Osteoblast (primary cell): Measurements from ENCODE around the gene BDKRB2. TPM values are rescaled to one million over a fixed set of nuclear protein-coding genes. Genes with fewer than 3 reads are reported as not detected.

Experiments used
- DNase-seq: peaks from one replicate; pipeline ENCODE4 v3.0.0; 2011; ENCODE audit warnings: low spot score, mixed read lengths; ENCODE audit not compliant: insufficient read length; ENCODE audit errors: missing footprints
- H2AFZ ChIP-seq: 2 replicates; pipeline ENCODE4 v1.6.0; 2011; ENCODE audit warnings: mild to moderate bottlenecking, low read length
- H3K27ac ChIP-seq: 2 replicates; pipeline ENCODE4 v1.5.1; 2011; ENCODE audit warnings: mild to moderate bottlenecking, low read depth, low read length, moderate library complexity
- H3K27me3 ChIP-seq: 2 replicates; pipeline ENCODE4 v1.6.0; 2012; ENCODE audit warnings: mild to moderate bottlenecking, control low read depth, inconsistent platforms, low read length, moderate library complexity; ENCODE audit not compliant: insufficient read depth
- H3K36me3 ChIP-seq: 2 replicates; pipeline ENCODE4 v1.5.1; 2011; ENCODE audit warnings: mild to moderate bottlenecking, low read length, control low read depth, moderate library complexity; ENCODE audit not compliant: insufficient read depth
- H3K4me1 ChIP-seq: 2 replicates; pipeline ENCODE4 v1.5.1; 2011; ENCODE audit warnings: mild to moderate bottlenecking, low read length, control low read depth, moderate library complexity; ENCODE audit not compliant: insufficient read depth
- H3K4me2 ChIP-seq: 2 replicates; pipeline ENCODE4 v1.6.0; 2011; ENCODE audit warnings: mild to moderate bottlenecking, low read length; ENCODE audit not compliant: insufficient read depth
- H3K4me3 ChIP-seq: fragments of 200-600 bp; sonication (generic); 3 replicates; pipeline ENCODE4 v1.5.1; 2012; ENCODE audit warnings: mild to moderate bottlenecking, low read length, inconsistent platforms; ENCODE audit not compliant: insufficient read depth
- H3K79me2 ChIP-seq: 2 replicates; pipeline ENCODE4 v1.6.0; 2012; ENCODE audit warnings: mild to moderate bottlenecking, low read length, control low read depth, inconsistent platforms; ENCODE audit not compliant: insufficient read depth
- H3K9me3 ChIP-seq: 2 replicates; pipeline ENCODE4 v1.5.1; 2011; ENCODE audit warnings: low read depth, low read length, control low read depth
- H4K20me1 ChIP-seq: 2 replicates; pipeline ENCODE4 v1.6.0; 2012; ENCODE audit warnings: mild to moderate bottlenecking, low read length, control low read depth; ENCODE audit not compliant: insufficient read depth
- small RNA-seq: library from RNA; depleted of rRNA; stranded (forward); fragments of <200 nt; gene quantifications from one replicate; pipeline ENCODE3, GENCODE V24; 2012
- total RNA-seq: library from RNA; depleted of rRNA; stranded (reverse); fragments of >200 nt; gene quantifications from 2 replicates; pipeline ENCODE4 v1.2.3, GENCODE V29; 2012
- TF ChIP-seq, protein P1 (sequence below): IDR thresholded peaks from 2 replicates; pipeline ENCODE4 v1.5.1; 2011; ENCODE audit warnings: mild to moderate bottlenecking, low read depth, low read length, moderate library complexity; ENCODE audit errors: extremely low read depth

BDKRB2 gene
- total RNA-seq, 1 donor, result 7.6 TPM

DNA sequence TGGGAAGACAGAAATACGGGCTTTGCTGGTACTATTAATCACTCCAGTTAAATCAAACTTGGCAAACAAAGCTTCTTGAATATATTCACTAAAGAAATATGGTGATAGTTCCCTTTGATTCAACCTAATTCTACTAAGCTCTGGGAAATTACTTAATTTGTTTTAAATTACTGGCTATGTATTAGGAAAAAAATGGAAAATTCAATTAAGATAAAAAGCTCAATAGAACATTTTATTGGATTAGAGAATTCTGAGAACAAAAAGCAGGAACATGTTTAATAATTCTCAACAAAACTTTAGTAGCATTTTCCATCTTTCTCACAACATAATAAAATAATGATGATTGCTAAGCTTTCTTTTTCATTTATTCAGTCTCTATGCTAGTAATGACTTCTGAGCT, 81.6 kb downstream of the BDKRB2 start:
- H3K4me1 ChIP-seq, result no peaks in the 10 kb centered on the region
- H3K4me2 ChIP-seq, result no peak overlapping the region
- TF ChIP-seq, protein P1, sequence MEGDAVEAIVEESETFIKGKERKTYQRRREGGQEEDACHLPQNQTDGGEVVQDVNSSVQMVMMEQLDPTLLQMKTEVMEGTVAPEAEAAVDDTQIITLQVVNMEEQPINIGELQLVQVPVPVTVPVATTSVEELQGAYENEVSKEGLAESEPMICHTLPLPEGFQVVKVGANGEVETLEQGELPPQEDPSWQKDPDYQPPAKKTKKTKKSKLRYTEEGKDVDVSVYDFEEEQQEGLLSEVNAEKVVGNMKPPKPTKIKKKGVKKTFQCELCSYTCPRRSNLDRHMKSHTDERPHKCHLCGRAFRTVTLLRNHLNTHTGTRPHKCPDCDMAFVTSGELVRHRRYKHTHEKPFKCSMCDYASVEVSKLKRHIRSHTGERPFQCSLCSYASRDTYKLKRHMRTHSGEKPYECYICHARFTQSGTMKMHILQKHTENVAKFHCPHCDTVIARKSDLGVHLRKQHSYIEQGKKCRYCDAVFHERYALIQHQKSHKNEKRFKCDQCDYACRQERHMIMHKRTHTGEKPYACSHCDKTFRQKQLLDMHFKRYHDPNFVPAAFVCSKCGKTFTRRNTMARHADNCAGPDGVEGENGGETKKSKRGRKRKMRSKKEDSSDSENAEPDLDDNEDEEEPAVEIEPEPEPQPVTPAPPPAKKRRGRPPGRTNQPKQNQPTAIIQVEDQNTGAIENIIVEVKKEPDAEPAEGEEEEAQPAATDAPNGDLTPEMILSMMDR, result no peak
- H3K27ac ChIP-seq, result no peak overlapping the region
- no peak overlapping the region for H3K4me3 ChIP-seq
- no peaks in the 10 kb centered on the region for H3K9me3 ChIP-seq
- H3K27me3 ChIP-seq, result no peaks in the 10 kb centered on the region
- no peaks in the 10 kb centered on the region for H4K20me1 ChIP-seq
- no peaks in the 10 kb centered on the region for H3K79me2 ChIP-seq
- peaks cover 34% of the 10 kb centered on the region for H3K36me3 ChIP-seq
- H2AFZ ChIP-seq, result no peak overlapping the region
- DNase-seq, result no peak

DNA sequence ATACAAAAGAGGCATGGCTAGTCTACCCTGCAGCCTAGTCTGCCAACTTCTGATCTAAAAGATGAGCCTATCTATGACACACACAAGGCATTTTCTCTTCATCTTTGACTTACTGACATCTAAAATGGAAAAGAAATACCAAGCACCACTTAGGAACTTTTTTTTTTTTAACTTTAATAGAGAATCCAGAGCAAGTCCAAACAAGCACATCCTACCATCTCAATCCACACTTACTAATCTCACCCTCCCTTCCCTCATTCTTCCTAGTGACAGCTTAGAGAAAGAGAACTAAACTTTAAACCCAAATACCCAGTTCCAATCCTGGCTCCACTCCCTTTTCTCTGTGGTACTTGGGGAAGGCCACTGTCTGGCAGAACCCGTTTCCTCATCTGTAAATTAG, 83.2 kb downstream of the BDKRB2 start:
- Histone ChIP-seq H4K20me1 (no peaks in the 10 kb centered on the region), H3K27me3 (no peaks in the 10 kb centered on the region), H3K4me2 (no peak overlapping the region), H3K79me2 (no peaks in the 10 kb centered on the region), H3K9me3 (no peaks in the 10 kb centered on the region), H3K27ac (no peak overlapping the region), H3K36me3 (peaks cover 36% of the 10 kb centered on the region), H3K4me3 (no peak overlapping the region), H3K4me1 (no peaks in the 10 kb centered on the region), H2AFZ (no peak overlapping the region)
- TF ChIP-seq, protein P1, result no peak
- no peak for DNase-seq

Small RNAs within 50 kb of the gene (small RNA-seq; reads per million reads assigned to genes)
- gene CKS1BP1, result not detected

Other genes with a start within 250 kb of the BDKRB2 start
- 40.2 and 41.5 TPM in 2 replicates for gene C14orf132, start 165.5 kb upstream of the BDKRB2 start, total RNA-seq
- 0.59 and 0.72 TPM in 2 replicates for gene BDKRB1, start 51.4 kb downstream of the BDKRB2 start, total RNA-seq
- 35.1 and 43.0 TPM in 2 replicates for gene ATG2B, start 158.5 kb downstream of the BDKRB2 start, total RNA-seq
- gene GSKIP, start 158.7 kb downstream of the BDKRB2 start, total RNA-seq, result 22.4 and 26.8 TPM in 2 replicates
- 0.29 and 1.4 TPM in 2 replicates for gene AK7, start 187.3 kb downstream of the BDKRB2 start, total RNA-seq